Lower lobe of right lung (tissue), 2 donors: ENCODE measurements around the gene HAS3. TPM values are rescaled to one million over a fixed set of nuclear protein-coding genes. Genes with fewer than 3 reads are reported as not detected.

Experiments used
- ATAC-seq, 2 donors: fragments of 200-7000 bp; cut with Tn5 transposase; one replicate each; pipeline ENCODE4 v1.9.1; 2020 to 2022; ENCODE audit warnings: mild to moderate bottlenecking in 2 of 2, moderate library complexity in 2 of 2
- DNase-seq: peaks from one replicate; pipeline ENCODE4 v3.0.0-alpha.2; 2020
- H3K27ac ChIP-seq: fragments of 200-600 bp; one replicate; pipeline ENCODE4 v1.8.0; 2022
- H3K27me3 ChIP-seq: fragments of 200-600 bp; one replicate; pipeline ENCODE4 v1.8.0; 2022; ENCODE audit warnings: low read depth
- H3K36me3 ChIP-seq: fragments of 200-600 bp; one replicate; pipeline ENCODE4 v1.8.0; 2022; ENCODE audit warnings: mild to moderate bottlenecking
- H3K4me1 ChIP-seq: fragments of 200-600 bp; one replicate; pipeline ENCODE4 v1.8.0; 2022
- H3K4me3 ChIP-seq: fragments of 200-600 bp; one replicate; pipeline ENCODE4 v1.8.0; 2022; ENCODE audit warnings: mild to moderate bottlenecking
- H3K9me3 ChIP-seq: fragments of 200-600 bp; one replicate; pipeline ENCODE4 v1.8.0; 2022
- CTCF ChIP-seq: fragments of 200-600 bp; IDR thresholded peaks from one replicate; pipeline ENCODE4 v1.8.0; 2022; ENCODE audit warnings: antibody characterized with exemption, mild to moderate bottlenecking
- intact Hi-C: fragments of 100-400 bp; cut with DNase I; formaldehyde crosslinking; loops from one replicate; pipeline ENCODE4 v1.11.0; 2022
- total RNA-seq: library from RNA; stranded (reverse); fragmentation: NEBNext Ultra II Directional; extraction: Animal tissue kit (Norgen Biotek cat#: 25700); gene quantifications from one replicate; pipeline ENCODE4 v1.2.1, GENCODE V29; 2021
- donor health status: DM: no; HTN: yes; CAD: no; lungs with severe emphysema.

The HAS3 gene
- total RNA-seq, 1 donor from 2014 or later, result 12.6 TPM

GRCh38 chr16:69107316-69107962, 2.0 kb downstream of the HAS3 start:
- peak; percentile 67 for DNase-seq
- TF ChIP-seq CTCF, result no peak
- peaks cover 26% of the 10 kb centered on the region for H3K36me3 ChIP-seq
- H3K4me1 ChIP-seq, result peaks cover 34% of the 10 kb centered on the region
- no peak overlapping the region for H3K27ac ChIP-seq
- ATAC-seq, result peak; percentile 16 to 34
- no peaks in the 10 kb centered on the region for H3K9me3 ChIP-seq
- peak overlapping the region; percentile 57 for H3K4me3 ChIP-seq
- intact Hi-C loops, result no loop called here
- peaks cover 18% of the 10 kb centered on the region for H3K27me3 ChIP-seq

- no peaks in the 10 kb centered on the region for H3K9me3 ChIP-seq
- H3K36me3 ChIP-seq, result peaks cover 32% of the 10 kb centered on the region
- ATAC-seq (peak in 1 of 2 donors; percentile 17), DNase-seq (no peak)
- H3K4me3 ChIP-seq, result peak overlapping the region; percentile 57
- no peak for TF ChIP-seq CTCF
- no peak overlapping the region for H3K27ac ChIP-seq
- H3K4me1 ChIP-seq, result peaks cover 34% of the 10 kb centered on the region
- intact Hi-C loops, result no loop called here
- H3K27me3 ChIP-seq, result peaks cover 18% of the 10 kb centered on the region
These were observed 2.8 kb downstream of the HAS3 start for GRCh38 chr16:69108064-69108904.

- H3K4me3 ChIP-seq, result peak overlapping the region; percentile 57
- peaks cover 18% of the 10 kb centered on the region for H3K27me3 ChIP-seq
- DNase-seq (no peak), ATAC-seq (no peak)
- no peak for TF ChIP-seq CTCF
- H3K4me1 ChIP-seq, result peaks cover 34% of the 10 kb centered on the region
- peaks cover 38% of the 10 kb centered on the region for H3K36me3 ChIP-seq
- intact Hi-C loops, result no loop called here
- H3K27ac ChIP-seq, result no peak overlapping the region
- no peaks in the 10 kb centered on the region for H3K9me3 ChIP-seq
These were observed 3.4 kb downstream of the HAS3 start for GRCh38 chr16:69108905-69109252.

GRCh38 chr16:69109486-69110270, 4.2 kb downstream of the HAS3 start:
- Histone ChIP-seq H3K27ac (no peak overlapping the region), H3K9me3 (no peaks in the 10 kb centered on the region), H3K36me3 (peaks cover 46% of the 10 kb centered on the region), H3K4me3 (no peak overlapping the region), H3K27me3 (peaks cover 18% of the 10 kb centered on the region), H3K4me1 (peaks cover 34% of the 10 kb centered on the region)
- TF ChIP-seq CTCF, result no peak
- intact Hi-C loops, result no loop called here
- ATAC-seq (no peak), DNase-seq (no peak)

- intact Hi-C loops, result no loop called here
- TF ChIP-seq CTCF, result no peak
- DNase-seq (no peak), ATAC-seq (no peak)
- H3K4me1 ChIP-seq, result peaks cover 33% of the 10 kb centered on the region
- H3K27me3 ChIP-seq, result peaks cover 18% of the 10 kb centered on the region
- H3K9me3 ChIP-seq, result no peaks in the 10 kb centered on the region
- H3K4me3 ChIP-seq, result no peak overlapping the region
- H3K36me3 ChIP-seq, result peaks cover 53% of the 10 kb centered on the region
- no peak overlapping the region for H3K27ac ChIP-seq
These were observed 5.0 kb downstream of the HAS3 start for GRCh38 chr16:69110406-69110805.
